Esophagus muscularis mucosa (tissue), 4 donors: ENCODE measurements around the gene FRZB. TPM values are rescaled to one million over a fixed set of nuclear protein-coding genes. Genes with fewer than 3 reads are reported as not detected.

Source experiments
- DNase-seq: peaks from one replicate; pipeline ENCODE4 v3.0.0-alpha.2; 2017; ENCODE audit errors: extremely low spot score
- H3K27ac ChIP-seq, 4 donors: fragments of 200-600 bp; sonication (generic); replicated peaks in 1 of 4; 1 replicate in 3 of 4; 2 replicates in 1 of 4; pipeline ENCODE4 v1.5.1; 2016 to 2019; ENCODE audit warnings: mild to moderate bottlenecking in 1 of 4
- H3K27me3 ChIP-seq, 4 donors: fragments of 200-600 bp; sonication (generic); one replicate each; pipeline versions ENCODE4 v1.5.1 to v1.6.0; 2016 to 2019
- H3K36me3 ChIP-seq, 4 donors: fragments of 200-600 bp; sonication (generic); one replicate each; pipeline ENCODE4 v1.5.1; 2016 to 2019
- H3K4me1 ChIP-seq, 4 donors: fragments of 200-600 bp; sonication (generic); one replicate each; pipeline ENCODE4 v1.5.1; 2016 to 2019
- H3K4me3 ChIP-seq, 4 donors: fragments of 200-600 bp; sonication (generic); 1 replicate in 2 of 4; 2 replicates in 2 of 4; pipeline ENCODE4 v1.5.1; 2016 to 2019; ENCODE audit warnings: mild to moderate bottlenecking in 4 of 4, moderate library complexity in 1 of 4
- H3K9me3 ChIP-seq, 4 donors: fragments of 200-600 bp; sonication (generic); 1 replicate in 3 of 4; 2 replicates in 1 of 4; pipeline ENCODE4 v1.5.1; 2016 to 2019
- CTCF ChIP-seq, 3 experiments: fragments of 200-600 bp in 2 of 3; fragments of 450-650 bp in 1 of 3; sonication (generic) in 2 of 3; IDR thresholded peaks; one replicate each; pipeline ENCODE4 v1.5.1; 2017 to 2019; ENCODE audit warnings: antibody characterized with exemption in 3 of 3, mild to moderate bottlenecking in 2 of 3, moderate library complexity in 1 of 3
- EP300 ChIP-seq: sonication (generic); formaldehyde crosslinking; IDR thresholded peaks from one replicate; pipeline ENCODE4 v1.6.1; 2017; ENCODE audit warnings: antibody characterized with exemption
- POLR2A ChIP-seq: fragments of 450-650 bp; IDR thresholded peaks from one replicate; pipeline ENCODE4 v1.6.1; 2017; ENCODE audit warnings: antibody characterized with exemption, moderate library complexity, mild to moderate bottlenecking, low read depth
- POLR2AphosphoS5 ChIP-seq, 2 donors: sonication (generic); formaldehyde crosslinking; IDR thresholded peaks; one replicate each; pipeline ENCODE4 v1.6.1; 2017; ENCODE audit warnings: antibody characterized with exemption in 2 of 2
- WGBS: methylation state at CpG from one replicate; pipeline ENCODE4 v1.1.5; 2018; 5-methylcytosine and 5-hydroxymethylcytosine counted together
- intact Hi-C: fragments of 100-400 bp; cut with DNase I; formaldehyde crosslinking; loops from one replicate; pipeline ENCODE4 v1.15.1; 2023
- total RNA-seq, 4 donors: library from RNA; depleted of rRNA; stranded (reverse); fragments of >200 nt; gene quantifications; one replicate each; pipeline versions ENCODE4 v1.1.0 to v1.2.1, GENCODE V29; 2016

FRZB gene
- total RNA-seq, 4 donors from 2014 or later: 10.1 to 46.9 (median 13.1) TPM

GRCh38 chr2:182903566-182903965 is 37.1 kb upstream of the FRZB start:
- intact Hi-C loops: no loop called here
- Histone ChIP-seq H3K4me3 (no peak overlapping the region), H3K36me3 (no peaks in the 10 kb centered on the region), H3K27me3 (no peaks in the 10 kb centered on the region), H3K4me1 (peaks cover 0 to 28% (median 2%) of the 10 kb centered on the region in 4 donors), H3K27ac (peak overlapping the region in 3 of 4 donors; percentile 50 to 56 (median 54)), H3K9me3 (no peaks in the 10 kb centered on the region)
- 53% methylated on average over 2 of the region's 2 CpGs for WGBS
- TF ChIP-seq POLR2A: no peak
- no peak for TF ChIP-seq EP300
- no peak for TF ChIP-seq CTCF (IDR thresholded peaks at IDR 0.05)
- TF ChIP-seq POLR2AphosphoS5 (IDR thresholded peaks at IDR 0.05): no peak
- DNase-seq: no peak

GRCh38 chr2:182901748-182902147 is 35.3 kb upstream of the FRZB start:
- no peak for DNase-seq
- Histone ChIP-seq H3K9me3 (no peaks in the 10 kb centered on the region), H3K27ac (no peak overlapping the region), H3K27me3 (no peaks in the 10 kb centered on the region), H3K4me1 (peaks cover 0 to 21% (median 0%) of the 10 kb centered on the region in 4 donors), H3K36me3 (no peaks in the 10 kb centered on the region), H3K4me3 (no peak overlapping the region)
- WGBS: 93% methylated on average over 6 of the region's 6 CpGs
- intact Hi-C loops: no loop called here
- TF ChIP-seq CTCF (IDR thresholded peaks at IDR 0.05): no peak
- TF ChIP-seq EP300: no peak
- peak in 1 of 2 donors; percentile 33 for TF ChIP-seq POLR2AphosphoS5 (IDR thresholded peaks at IDR 0.05)
- no peak for TF ChIP-seq POLR2A

GRCh38 chr2:182898718-182899117 is 32.3 kb upstream of the FRZB start:
- H3K4me3 ChIP-seq: no peak overlapping the region
- TF ChIP-seq POLR2AphosphoS5 (IDR thresholded peaks at IDR 0.05): no peak
- TF ChIP-seq EP300: no peak
- no peak for TF ChIP-seq CTCF (IDR thresholded peaks at IDR 0.05)
- TF ChIP-seq POLR2A: no peak
- H3K4me1 ChIP-seq: peaks cover 0 to 25% (median 2%) of the 10 kb centered on the region in 4 donors
- intact Hi-C loops: no loop called here
- no peaks in the 10 kb centered on the region for H3K9me3 ChIP-seq
- no peaks in the 10 kb centered on the region for H3K27me3 ChIP-seq
- DNase-seq: no peak
- no peak overlapping the region for H3K27ac ChIP-seq
- no peaks in the 10 kb centered on the region for H3K36me3 ChIP-seq
- 91% methylated on average over 1 of the region's 1 CpG for WGBS

- no peaks in the 10 kb centered on the region for H3K27me3 ChIP-seq
- intact Hi-C loops: no loop called here
- WGBS: 92% methylated on average over 1 of the region's 1 CpG
- no peak overlapping the region for H3K27ac ChIP-seq
- H3K4me1 ChIP-seq: peaks cover 0 to 11% (median 3%) of the 10 kb centered on the region in 4 donors
- no peak for TF ChIP-seq EP300
- no peak for TF ChIP-seq POLR2A
- no peak for TF ChIP-seq CTCF (IDR thresholded peaks at IDR 0.05)
- TF ChIP-seq POLR2AphosphoS5 (IDR thresholded peaks at IDR 0.05): no peak
- H3K4me3 ChIP-seq: no peak overlapping the region
- no peak for DNase-seq
- no peaks in the 10 kb centered on the region for H3K36me3 ChIP-seq
- no peaks in the 10 kb centered on the region for H3K9me3 ChIP-seq
Observed at GRCh38 chr2:182897137-182897536, 30.7 kb upstream of the FRZB start.

- Histone ChIP-seq H3K4me3 (no peak overlapping the region), H3K4me1 (peaks cover 0 to 11% (median 3%) of the 10 kb centered on the region in 4 donors), H3K27me3 (no peaks in the 10 kb centered on the region), H3K36me3 (no peaks in the 10 kb centered on the region), H3K9me3 (no peaks in the 10 kb centered on the region), H3K27ac (no peak overlapping the region)
- 95% methylated on average over 6 of the region's 6 CpGs for WGBS
- intact Hi-C loops: no loop called here
- no peak for TF ChIP-seq CTCF (IDR thresholded peaks at IDR 0.05)
- TF ChIP-seq POLR2A: no peak
- TF ChIP-seq EP300: no peak
- TF ChIP-seq POLR2AphosphoS5 (IDR thresholded peaks at IDR 0.05): no peak
- no peak for DNase-seq
Observed at GRCh38 chr2:182895798-182896197, 29.4 kb upstream of the FRZB start.
